Measurements from ENCODE around the gene MSX1.

DNA sequence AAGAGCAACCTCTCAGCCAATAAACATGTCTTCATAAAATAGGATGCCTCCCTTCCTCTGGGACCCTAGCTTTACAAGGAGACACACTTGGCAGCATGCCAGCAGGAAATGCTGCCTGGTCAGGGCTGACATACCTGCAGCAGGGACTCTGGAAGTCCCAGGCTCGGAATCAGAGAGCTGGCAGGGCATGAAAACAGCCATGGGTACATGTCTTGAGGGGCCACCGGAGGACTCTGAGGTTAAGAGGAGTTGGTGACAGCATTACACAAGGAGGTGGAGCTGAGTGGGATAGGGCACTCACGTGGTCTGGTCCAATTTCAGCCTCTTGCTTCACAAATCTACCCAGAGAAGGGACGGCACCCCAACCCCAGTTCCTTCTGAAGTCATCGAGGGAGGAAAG lies 15.7 kb downstream of the MSX1 start:
- TF ChIP-seq MATR3 (CRISPR knock-in tag; IDR thresholded peaks at IDR 0.05) (no peak), CEBPB (IDR thresholded peaks at IDR 0.05; ENCODE audit: borderline replicate concordance, low read depth, low read length) (no peak), ZFP90 (CRISPR knock-in tag; IDR thresholded peaks at IDR 0.05; ENCODE audit: borderline replicate concordance) (no peak), ELF3 (CRISPR knock-in tag; IDR thresholded peaks at IDR 0.05) (no peak), NAIF1 (CRISPR knock-in tag; IDR thresholded peaks at IDR 0.05; ENCODE audit: borderline replicate concordance) (no peak), MXI1 (IDR thresholded peaks at IDR 0.05; ENCODE audit: borderline replicate concordance, low read depth, low read length) (no peak), SMAD3 (CRISPR knock-in tag; IDR thresholded peaks at IDR 0.05) (no peak)
